HG03280 (cell line): ENCODE measurements around the gene RGS18.
"Not testable (repeated sequence)": the region's sequence is repeated elsewhere in the genome, so short reads cannot be mapped to it uniquely, and the experiment has no call there.

ENCODE experiments used
- ATAC-seq: cut with Tn5 transposase; IDR thresholded peaks from one replicate; pipeline ENCODE4 v1.9.1; 2021; ENCODE audit warnings: mild to moderate bottlenecking, moderate library complexity; ENCODE audit not compliant: unreplicated experiment

RGS18 gene

DNA sequence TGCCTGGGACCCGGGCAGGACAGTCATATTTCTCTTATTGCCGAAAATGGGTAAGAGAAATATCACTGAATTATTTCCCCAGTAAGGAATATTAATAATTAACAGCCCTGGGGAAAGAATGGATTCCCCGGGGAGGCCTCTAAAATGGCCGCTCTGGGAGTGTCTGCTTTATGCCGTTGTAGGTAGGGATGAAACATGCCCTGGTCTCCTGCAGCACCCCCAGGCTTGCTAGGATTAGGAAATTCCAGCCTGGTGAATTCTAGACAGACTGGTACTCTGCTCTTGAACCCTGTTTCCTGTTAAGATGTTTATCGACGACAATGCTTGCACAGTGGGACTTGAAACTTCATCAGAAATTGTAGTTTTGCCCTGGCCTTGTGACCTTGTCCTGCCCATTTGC lies 6.7 kb downstream of the RGS18 start:
- not testable (repeated sequence) for ATAC-seq

DNA sequence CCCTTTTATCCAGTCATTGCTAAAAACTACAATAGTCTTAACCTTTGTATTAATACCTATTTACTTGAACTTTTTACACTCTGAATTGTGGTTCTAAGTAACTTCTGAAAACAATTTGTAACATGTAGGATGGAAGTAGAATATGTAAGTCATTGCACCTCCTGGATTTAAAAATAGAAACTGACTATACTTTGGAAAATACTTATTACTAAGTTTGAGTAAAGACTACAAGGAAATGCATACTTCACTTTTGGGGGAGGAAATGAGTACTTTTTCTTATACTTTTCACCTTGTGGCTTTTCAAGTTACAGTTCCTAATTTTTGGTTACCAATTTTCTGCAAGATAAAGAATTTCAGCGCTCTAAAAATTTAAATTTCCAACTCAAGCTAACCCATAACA lies 8.7 kb downstream of the RGS18 start:
- ATAC-seq: no peak

DNA sequence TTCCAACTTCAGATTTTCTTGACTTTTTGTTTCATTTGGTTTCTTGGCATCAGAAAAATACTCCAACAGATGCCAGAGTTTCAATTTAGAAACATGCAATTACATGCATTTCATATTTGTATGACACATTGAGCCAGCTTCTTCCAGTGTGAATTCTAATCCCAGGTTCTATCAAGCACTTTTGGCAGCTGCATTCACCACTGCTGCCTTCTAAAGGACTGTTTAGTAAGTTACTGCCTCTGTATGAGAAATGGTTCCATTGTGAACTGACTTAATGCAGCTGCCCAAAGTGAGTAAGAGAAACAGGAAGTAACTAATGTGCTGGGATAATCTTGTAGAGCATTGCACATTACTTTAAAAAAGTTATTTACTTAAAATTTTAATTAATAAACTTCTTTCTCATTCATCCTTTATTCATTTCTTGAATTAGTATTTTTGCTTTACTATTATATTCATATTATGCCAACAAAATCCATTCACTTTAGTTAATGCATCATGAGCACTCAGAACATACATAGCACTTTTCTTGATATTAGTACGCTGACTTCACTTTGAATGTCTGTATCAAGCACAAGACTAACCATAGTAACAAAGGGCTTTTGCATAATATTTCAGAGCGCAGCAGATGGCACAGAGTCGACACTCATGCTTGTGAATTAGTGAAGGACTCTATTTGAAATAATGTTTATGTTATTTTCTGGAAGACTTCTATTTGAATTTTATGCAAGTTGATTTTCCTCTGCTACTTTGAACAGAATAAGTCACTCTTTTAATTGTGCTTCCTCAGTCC lies 9.8 kb downstream of the RGS18 start:
- no peak for ATAC-seq

DNA sequence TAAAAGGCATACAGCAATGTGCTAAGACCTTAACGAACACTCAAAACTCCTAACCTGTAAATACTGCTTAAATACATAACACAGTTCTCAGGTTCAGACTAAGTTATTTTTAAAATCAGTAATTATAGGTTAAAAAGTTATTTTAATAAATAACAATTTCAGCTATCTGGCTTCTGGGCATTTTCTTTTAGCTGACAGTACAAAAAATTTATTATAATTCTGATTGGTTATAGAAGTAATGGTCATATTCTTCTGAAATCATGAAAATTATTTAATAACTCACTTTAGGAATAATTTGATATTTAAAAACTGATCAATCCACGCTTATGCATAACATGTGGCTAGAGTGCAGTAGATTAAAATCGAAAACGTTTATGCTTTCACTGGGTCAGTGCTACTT lies 10.7 kb downstream of the RGS18 start:
- no peak for ATAC-seq

DNA sequence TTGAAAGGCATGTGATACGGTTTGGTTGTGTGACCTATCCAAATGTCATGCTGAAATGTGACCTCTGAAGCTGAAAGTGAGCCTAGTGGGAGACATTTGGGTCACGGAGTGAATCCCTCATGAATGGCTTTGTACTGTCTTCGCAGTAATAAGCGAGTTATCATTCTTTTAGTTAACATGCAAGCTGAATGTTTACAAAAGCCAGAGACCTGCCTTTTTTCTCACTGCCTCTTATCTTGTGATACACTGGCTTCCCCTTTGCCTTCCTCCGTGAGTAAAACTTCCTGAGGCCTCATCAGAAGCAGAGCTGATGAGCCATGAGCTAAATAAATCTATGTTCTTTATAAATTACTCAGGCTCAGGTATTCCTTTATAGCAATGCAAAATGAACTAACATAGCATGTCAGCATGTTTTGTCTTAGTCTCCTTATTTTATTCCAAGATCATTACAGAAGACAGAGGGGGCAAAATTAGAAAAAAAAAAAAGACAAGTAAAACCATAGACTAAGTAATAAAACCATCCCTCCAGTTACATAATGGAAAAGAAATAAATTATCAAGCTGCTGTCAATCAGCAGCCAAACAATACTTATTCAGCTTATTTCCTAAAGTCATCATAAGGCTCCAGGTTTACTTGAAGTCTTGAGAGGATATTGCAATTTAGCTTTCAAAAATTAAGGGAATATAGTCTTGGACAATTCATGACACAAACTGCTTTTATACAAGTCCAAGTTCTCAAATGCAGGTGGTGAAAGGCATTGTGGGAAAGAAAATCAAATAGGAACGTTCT lies 12.1 kb downstream of the RGS18 start:
- ATAC-seq: no peak

DNA sequence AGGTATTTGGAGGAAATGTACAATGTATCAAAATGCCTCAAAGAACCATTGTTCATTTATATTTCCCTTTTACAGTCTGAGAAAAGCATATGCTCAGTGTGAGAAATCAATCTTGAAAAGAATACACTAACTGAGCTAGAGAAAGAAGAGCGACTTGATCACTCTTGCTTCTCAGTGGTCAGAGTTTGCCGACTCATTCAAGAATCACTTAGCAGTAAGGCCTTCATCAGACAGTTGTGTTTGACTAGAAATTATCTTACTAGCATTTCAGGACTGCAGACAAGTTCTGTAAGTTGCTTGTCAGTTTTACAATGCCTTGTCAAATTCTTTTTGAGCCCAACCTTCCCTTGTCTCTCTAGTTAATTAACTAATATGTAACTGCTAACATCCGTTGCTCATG lies 12.9 kb downstream of the RGS18 start:
- no peak for ATAC-seq

DNA sequence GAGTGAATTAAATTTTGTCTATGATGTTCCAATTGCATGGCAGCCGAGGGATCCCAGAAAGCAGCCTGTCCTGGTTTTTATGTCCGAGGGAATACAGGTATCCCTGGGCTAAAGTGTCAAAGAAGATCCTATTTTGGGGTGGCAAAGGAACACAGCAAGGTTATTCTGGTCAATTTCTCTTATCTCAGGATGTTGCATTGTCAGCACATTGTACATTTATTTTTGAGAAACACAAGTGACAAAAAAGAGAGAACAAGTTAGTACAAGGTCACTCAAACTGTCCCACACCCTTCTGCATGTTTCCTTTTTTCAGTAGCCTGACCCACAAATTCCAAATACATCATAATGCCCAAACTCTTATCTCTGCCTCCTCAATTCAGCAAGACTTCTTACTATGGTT lies 17.7 kb downstream of the RGS18 start:
- ATAC-seq: no peak

DNA sequence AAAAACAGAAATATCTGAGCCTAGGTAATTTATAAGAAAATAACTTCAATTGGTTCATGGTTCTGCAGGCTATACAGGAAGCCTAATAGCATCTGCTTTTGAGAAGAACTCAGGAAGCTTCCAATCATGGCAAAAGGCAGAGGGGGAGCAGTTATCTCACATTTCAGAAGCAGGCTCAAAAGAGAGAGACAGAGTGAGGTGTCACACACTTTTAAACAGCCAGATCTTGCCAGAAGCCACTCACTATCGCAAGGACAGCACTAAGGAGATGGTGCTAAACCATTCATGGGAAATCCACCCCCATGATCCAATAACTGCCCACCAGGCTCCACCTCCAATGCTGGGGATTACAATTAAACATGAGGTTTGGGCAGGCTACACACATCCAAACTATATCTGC lies 25.5 kb downstream of the RGS18 start:
- ATAC-seq: no peak

DNA sequence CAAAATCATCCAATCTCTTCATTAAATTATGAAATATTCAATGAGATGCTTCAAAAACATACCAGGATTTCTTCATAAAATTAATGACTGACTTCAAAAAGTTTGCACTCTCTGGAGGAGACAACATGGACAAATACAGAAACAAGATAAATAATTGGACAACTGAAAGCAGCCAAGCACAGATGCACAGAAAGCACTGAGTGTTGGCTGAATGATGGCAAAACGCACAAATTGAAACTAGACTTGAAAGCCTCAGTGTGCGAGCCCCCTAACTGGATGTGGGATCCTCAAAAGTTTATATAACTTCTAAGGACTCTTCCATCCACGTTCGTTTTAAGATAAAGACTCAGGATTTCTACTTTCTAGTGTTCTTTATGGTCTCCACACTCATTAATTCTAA lies 27.9 kb downstream of the RGS18 start:
- ATAC-seq: no peak

DNA sequence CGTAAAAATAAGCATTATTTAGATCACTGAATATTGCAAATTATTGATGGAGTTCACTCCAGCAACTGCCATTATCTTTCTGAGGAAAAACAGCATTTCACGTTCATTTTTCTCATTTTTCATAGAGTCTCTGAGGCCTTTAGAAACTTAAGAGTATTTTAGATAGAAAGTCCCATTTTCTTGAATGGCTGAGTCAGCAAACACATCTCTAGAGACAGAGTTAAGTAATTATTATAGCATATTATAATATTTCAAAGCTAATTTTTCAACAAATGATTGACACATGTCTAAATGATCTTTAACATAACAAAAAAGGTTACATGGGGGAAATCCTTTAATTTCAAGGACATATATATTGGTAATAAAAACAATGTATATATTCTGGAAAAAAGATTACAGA lies 31.8 kb downstream of the RGS18 start:
- ATAC-seq: no peak

DNA sequence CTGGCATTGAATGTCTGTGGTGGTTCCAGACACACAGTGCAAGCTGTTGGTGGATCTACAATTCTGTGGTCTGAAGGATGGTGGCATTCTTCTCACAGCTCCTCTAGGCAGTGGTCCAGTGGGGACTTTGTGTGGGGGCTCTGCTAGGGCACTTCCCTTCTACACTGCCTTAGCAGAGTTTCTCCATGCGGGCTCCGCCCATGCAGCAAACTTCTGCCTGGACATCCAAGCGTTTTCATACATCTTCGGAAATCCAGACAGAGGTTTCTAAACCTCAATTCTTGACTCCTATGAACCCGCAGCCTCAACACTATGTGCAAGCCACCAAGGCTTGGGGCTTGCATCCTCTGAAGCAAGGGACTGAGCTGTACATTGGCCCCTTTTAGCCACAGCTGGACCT lies 43.0 kb downstream of the RGS18 start:
- ATAC-seq: no peak

DNA sequence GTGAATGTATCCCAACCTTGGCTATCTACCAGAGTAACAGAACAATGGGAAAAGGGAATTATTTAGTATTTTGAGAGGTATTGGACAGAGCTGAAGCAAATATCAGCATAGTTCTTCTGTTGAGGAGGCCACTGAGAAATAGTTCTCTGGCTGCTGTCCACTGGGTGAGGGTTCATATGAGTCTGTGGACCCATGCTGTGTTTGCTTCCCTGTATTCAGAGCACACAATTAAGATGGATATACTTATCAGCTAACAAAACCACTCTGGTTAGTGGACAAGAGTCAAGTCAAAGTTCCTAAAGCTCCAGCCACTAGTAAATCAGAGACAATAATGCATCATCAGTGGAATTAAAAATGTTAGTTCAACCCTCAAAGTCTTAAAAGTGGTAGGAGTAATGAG lies 66.1 kb downstream of the RGS18 start:
- ATAC-seq: no peak

DNA sequence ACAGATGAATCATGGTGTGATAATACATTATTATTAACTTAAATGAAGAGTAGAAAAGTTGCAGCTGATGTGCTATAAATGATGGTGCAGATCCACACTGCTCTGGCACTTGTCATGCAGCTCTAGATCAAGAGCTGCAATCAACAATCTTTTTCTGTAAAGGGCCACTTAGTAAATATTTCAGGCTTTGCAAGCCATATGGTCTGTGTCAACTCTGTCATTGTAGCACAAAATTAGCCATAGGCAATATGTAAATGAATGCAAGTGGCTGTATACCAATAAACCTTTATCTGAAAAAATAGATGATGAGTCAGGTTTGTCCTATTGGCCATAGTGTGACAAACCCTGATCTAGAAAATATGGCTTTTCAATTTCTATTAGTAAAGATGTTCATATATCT lies 66.6 kb downstream of the RGS18 start:
- ATAC-seq: no peak

DNA sequence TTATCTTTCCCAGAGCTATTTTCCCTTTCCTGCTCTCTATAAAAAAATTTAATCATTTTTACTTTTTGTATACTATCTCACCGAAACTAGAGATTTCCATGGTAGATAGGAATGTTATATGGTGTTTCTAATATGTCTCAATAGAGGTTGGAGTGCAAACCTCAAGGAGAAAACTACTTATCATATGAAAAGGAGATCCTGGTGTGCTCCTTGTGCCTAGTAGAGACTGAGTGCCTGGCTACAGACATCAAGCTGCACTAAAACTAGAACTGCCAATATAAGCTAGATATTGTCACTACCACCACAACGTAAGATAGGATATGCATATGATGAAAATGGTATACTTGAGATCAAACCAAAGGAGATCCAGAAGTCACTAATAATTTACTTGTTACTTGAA lies 67.0 kb downstream of the RGS18 start:
- no peak for ATAC-seq

DNA sequence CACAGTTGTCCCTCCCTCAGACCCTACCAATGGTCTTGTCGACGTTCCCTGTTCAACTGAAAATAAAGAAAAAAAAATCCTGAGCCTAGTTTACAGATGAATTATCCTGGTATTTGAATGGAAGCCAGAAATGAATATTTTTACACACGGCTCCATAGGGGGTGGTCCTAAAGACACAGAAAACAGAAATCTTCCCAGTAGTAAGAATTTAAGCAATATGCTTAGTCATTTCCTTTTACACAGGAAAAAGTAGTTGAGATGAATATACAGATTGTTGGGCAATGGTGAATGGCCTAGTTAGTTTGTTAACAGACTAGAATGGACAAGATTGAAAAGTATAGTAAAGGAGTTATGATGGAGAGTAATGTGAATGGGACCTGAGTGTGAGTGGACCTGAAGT lies 67.4 kb downstream of the RGS18 start:
- no peak for ATAC-seq

DNA sequence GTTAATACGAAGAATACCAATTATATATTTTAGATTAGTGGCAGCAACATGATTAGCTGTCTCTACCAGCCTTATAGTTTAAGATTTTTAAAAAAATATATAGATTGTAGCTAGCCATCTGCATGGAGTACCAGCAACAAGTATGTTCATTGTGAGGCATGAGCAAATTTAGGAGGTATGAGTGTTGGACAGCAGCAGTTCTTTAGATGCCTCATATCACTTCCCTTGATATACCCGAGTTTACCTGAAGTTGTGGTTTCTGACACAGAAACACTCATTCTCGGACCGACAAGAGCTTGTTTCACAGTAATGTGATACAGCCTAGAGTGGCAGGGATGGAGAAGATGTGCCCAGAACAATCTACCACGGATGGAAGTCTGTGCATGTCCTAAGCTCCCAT lies 69.1 kb downstream of the RGS18 start:
- no peak for ATAC-seq

DNA sequence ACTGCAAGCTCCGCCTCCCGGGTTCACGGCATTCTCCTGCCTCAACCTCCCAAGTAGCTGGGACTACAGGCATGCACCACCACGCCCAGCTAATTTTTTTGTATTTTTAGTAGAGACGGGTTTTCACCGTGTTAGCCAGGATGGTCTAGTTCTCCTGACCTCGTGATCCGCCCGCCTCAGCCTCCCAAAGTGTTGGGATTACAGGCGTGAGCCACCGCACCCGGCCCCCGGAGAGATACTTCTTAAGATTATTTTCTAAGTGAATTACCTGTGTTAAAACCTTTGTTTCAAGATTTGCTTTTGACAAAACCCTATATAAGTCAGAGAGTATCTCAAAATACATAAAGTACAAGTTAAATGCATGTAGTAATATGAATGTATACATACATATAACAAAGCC lies 69.7 kb downstream of the RGS18 start:
- ATAC-seq: not testable (repeated sequence)

DNA sequence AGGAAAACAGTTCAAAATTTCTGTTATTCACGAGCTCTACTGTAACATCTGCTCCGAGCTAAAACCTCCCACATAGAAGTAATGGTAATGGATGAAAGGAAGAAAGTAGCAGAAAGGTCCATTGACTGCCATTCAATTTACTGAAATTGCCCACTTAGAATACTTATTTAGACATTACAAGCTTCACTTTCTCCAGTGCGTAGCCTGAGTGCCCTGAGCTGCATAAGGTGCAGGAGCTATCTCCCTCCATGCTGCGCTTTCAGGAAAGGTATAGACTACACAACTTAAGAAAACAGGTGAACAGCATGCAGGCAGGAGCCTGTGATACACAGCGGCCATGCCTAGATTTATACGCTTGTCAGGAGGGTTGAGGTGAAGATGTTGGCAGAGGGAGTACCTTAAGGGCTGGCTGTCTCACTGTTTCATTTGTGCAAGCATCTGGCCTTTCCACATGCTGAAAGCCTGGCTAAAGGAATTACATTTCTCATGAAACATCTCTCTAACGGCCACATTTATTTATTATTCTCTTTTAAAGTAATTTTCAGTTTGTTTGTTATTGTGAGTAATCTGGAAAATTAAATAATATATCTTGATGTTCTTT lies 74.7 kb downstream of the RGS18 start:
- ATAC-seq: no peak

DNA sequence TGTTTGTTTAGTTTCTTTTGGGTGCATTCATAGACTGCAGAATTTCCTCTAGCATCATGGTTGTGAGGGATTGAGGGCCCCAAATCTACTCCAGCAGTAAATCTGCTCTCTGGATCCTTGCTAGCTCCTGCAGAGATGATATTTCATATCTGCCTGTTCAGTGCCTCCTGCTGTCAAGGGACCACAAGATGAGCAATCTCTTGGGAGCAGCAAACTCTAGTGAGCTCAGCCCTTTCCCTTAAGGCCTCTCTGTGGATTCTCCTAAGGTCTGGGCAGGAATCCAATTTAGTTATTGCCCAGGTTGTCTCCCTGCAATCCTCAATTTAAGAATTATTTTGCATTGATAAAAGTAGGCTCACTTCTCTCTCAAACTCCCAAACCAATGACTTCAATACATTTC lies 76.9 kb downstream of the RGS18 start:
- no peak for ATAC-seq
